ENCODE data around the gene MAL.
"Not testable (repeated sequence)": the region's sequence is repeated elsewhere in the genome, so short reads cannot be mapped to it uniquely, and the experiment has no call there.

Gene MAL

DNA sequence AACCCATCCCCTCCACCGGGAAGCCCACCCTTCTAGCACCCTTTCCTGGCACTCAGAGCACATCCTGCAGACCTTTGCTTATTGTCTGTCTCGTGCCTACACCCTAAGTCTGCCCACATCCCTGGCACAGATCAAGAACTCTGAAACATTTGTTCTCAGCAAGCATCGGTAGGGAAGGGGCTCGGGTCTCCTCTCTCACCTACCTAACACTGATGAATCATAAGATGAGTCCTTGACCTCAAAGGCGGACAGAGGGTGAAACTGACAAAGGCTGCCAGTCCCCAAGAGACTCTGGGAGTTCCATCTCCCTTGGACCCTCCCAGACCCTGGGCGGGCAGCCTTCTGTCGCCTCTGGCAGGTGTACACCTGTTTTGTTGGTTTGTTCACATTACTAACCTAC lies 9.3 kb downstream of the MAL start:
- DNase-seq = no peak

DNA sequence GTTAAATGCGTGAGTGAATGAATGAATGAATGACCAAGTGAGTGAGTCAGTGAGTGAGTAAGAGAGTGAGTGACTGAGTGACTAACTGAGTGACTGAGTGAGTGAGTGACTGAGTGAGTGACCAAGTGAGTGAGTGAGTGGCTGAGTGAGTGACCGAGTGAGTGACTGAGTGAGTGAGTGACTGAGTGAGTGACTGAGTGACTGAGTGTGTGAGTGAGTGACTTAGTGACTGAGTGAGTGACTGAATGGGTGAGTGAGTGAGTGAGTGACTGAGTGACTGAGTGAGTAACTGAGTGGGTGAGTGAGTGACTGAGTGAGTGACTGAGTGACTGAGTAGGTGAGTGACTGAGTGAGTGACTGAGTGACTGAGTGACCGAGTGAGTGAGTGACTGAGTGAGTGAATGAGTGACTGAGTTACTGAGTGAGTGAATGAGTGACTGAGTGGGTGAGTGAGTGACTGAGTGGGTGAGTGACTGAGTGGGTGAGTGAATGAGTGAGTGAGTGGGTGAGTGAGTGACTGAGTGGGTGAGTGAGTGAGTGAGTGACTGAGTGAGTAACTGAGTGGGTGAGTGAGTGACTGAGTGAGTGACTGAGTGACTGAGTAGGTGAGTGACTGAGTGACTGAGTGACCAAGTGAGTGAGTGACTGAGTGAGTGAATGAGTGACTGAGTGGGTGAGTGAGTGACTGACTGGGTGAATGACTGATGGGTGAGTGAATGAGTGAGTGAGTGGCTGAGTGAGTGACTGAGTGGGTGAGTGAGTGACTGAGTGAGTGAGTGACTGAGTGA lies 11.3 kb downstream of the MAL start:
- DNase-seq = no peak

DNA sequence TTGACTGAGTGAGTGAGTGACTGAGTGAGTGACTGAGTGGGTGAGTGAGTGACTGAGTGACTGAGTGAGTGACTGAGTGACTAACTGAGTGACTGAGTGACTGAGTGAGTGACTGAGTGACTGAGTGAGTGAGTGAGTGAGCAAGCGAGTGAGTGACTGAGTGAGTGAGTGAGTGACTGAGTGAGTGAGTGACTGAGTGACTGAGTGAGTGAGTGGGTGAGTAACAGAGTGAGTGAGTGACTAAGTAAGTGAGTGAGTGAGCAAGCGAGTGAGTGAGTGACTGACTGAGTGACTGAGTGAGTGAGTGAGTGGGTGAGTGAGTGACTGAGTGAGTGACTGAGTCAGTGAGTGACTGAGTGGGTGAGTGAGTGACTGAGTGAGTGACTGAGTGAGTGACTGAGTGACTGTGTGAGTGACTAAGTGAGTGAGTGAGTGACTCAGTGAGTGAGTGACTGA lies 11.9 kb downstream of the MAL start:
- DNase-seq = no peak

DNA sequence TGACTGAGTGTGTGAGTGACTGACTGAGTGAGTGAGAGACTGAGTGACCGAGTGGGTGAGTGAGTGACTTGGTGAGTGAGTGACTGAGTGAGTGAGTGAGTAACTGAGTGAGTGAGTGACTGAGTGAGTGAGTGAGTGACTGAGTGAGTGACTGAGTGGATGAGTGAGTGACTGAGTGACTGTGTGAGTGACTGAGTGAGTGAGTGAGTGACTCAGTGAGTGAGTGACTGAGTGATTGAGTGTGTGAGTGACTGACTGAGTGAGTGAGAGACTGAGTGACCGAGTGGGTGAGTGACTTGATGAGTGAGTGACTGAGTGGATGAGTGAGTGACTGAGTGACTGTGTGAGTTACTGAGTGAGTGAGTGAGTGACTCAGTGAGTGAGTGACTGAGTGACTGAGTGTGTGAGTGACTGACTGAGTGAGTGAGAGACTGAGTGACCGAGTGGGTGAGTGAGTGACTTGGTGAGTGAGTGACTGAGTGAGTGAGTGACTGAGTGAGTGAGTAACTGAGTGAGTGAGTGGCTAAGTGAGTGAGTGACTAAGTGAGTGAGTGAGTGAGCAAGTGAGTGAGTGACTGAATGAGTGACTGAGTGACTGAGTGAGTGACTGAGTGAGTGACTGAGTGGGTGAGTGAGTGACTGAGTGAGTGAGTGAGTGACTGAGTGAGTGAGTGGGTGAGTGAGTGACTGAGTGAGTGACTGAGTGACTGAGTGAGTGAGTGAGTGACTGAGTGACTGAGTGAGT lies 12.5 kb downstream of the MAL start:
- not testable (repeated sequence) for DNase-seq

DNA sequence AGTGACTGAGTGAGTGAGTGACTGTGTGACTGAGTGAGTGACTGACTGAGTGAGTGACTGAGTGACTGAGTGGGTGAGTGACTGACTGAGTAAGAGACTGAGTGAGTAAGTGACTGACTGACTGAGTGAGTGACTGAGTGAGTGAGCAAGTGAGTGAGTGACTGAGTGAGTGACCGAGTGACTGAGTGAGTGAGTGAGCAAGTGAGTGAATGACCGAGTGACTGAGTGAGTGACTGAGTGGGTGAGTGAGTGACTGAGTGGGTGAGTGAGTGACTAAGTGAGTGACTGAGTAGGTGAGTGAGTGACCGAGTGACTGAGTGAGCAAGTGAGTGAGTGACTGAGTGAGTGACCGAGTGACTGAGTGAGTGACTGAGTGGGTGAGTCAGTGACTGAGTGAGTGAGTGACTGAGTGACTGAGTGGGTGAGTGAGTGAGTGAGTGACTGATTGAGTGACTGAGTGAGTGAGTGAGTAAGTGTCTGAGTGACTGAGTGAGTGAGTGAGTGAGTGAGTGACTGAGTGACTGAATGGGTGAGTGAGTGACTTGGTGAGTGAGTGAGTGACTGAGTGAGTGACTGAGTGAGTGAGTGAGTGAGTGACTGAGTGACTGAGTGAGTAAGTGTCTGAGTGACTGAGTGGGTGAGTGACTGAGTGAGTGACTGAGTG lies 13.3 kb downstream of the MAL start:
- DNase-seq = no peak

DNA sequence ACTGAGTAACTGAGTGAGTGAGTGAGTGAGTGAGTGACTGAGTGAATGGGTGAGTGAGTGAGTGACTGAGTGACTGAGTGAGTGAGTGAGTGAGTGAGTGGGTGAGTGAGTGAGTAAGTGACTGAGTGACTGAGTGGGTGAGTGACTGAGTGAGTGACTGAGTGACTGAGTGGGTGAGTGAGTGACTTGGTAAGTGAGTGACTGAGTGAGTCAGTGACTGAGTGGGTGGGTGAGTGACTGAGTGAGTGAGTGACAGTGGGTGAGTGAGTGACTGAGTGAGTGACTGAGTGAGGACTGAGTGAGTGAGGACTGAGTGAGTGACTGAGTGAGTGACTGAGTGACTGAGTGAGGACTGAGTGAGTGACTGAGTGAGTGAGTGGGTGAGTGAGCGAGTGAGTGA lies 13.9 kb downstream of the MAL start:
- DNase-seq = no peak

DNA sequence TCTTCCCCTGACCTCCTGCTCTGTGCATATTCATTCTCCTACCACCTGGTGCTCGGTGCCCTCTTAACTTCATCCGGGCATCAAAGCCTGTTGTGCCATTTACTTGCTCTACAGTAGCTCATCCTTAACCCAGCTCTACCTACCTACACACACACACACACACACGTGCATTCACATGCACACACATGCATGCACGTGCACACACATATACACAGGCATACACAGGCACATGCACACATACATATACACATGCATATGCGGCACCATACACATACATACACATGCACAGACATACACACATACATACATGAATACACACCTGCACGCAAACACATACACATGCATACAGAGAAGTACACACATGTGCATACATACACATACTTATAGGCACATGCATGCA lies 14.5 kb downstream of the MAL start:
- no peak for DNase-seq

DNA sequence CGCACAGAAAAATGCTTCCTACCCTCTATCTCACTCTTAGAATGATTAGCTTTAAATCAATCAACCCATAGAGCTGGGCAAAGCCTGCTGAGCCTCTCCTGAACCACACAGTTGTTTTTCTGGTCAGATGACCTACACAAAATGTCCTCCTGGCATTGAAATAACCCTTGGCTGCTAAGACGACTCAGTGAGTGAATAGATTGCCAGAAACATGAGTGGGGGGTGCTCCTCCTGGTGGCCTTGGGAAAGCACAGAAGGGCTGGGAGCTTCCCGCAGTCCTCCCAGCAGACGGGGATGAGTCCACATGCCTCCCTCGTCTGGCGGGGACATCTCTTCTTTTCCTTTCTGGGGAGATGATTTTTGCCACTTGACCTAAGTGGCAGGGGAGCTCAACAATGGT lies 14.9 kb downstream of the MAL start:
- DNase-seq = no peak

DNA sequence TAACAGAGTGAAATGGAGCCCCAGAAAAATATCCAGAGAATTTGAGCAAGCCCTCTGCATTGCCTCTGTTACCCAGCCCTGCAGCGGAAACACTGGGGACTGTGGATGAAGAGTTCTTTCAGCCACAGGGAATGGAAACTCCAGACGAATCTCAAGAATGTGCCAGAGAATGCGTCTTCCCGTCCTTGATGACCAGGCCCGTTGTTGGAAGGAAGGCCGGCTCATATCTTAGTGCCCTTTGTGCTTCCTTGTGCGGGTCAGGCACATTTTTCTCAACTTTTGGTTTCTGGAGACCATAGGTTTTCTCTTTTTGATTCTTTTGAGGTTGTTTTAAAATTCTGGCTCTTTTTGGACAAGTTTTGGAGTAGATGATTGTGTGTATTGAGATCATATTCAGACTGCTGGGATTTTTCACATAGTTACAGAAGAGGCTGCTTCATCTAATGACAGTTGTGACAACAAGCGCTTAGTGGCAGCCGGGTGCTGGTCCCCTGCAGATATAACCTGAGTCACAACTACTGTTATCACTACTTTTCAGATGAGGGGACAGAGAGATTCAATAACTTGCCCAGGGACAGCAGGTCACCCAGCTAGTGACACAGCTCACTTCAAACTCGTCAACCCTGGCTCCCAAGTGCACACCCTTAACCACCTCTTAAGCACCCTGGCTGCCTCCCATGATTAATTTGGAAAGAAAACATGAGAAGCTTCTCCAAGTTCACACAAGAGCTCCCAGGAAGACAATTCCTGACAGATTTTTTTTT lies 15.7 kb downstream of the MAL start:
- no peak for DNase-seq

DNA sequence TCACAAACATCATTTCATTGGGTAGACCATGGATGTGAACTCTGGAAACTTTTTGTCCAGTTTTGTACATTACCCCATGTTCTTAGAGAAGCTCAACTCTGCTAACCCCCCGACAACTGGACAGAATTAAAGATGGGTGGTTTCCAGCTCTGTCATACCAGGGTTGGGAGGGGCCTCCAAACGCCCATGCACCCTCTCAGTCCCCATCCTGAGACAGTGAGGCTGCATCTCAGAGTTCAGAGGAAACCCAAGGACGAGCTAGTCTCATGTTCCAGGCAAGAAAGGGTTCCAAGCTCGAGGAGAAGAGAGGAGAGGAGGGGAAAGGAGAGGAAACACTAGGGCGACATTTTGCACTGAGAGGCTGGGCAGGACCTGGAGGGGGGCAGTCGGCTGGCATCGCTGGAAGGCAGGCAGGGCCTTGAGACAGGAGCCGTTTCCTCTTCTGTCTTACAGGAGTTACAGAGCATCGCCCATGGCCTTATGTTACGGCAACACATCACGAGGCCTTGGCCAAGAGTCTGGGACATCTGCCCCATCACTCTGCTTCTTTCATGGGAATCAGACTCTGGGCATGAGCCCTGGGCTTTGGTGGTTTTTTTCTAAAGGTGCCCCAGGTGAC lies 16.4 kb downstream of the MAL start:
- DNase-seq = no peak

DNA sequence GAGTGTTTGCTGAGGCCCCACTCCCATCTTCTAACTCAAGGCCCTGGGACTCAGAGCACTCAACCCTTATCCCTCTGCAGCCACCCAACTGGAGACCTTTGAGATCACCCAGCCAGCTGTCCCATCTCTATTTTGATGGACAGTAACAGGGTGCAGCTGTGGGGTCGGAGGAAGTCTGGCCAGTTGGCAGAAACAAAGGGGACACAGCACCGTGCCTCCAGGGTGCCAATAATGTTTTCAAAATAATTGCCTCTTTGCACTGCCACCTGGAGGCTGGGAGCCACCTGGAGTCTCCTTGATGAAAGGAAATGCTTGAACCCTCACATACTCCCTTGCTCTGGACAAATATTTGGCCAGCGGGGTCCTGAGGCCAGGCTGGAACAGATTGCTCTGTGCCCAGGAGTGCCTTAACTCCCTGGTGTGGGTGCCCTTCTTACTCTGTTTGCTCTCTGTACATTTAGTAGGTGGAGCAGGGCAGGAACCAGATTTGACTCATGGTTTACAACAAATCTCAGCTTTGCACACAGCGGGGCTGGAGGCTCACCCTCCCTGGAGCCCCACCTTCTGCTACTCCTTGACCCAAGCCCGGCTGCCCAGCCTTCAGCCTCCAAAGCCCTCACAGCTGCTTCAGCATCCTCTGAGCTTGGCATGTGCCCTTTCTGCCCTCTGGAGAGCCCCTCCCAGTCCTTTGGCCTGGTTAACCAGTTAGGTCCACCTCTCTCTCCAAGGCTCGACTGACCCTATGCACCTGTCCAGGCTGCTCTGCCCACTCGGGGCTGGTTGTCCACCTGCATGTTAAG lies 17.2 kb downstream of the MAL start:
- no peak for DNase-seq

DNA sequence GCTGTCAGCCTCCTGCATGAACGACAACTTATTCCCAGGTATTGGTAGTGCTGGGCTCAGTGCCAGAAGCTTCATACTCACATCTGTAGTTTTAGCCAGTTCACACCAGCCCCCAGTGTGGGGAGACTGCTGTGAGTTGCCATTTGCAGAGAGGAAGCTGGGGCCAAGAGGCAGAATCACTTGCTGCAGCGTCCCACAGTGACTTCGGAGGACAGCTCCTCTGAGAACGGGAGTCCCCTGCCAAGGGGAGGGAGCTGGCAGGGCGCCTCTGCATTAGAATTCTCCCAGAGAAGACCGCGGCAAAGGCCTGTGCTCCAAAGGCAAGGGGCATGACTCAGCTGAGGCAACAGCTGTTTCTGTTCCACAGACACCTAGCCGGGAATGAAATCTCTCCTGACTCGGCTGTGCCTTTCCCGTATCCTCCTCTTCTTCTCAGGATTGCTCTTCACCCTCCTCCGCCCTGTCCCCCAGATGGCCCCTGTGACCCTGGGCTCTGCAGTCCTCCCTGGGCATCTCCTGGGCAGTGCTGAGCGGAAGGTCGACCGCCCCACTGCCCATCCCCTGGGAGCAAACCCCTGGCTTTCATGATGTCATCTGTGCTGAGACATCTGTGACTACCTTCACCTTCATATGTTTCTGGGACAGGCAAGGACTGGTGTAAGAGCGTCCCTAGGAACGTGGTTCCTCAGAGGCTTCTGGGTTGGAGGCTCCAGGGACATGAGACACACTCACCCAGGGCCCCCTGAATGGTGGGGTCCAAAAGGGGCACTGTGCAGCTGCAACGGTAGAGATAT lies 18.0 kb downstream of the MAL start:
- DNase-seq = peak; percentile 48

DNA sequence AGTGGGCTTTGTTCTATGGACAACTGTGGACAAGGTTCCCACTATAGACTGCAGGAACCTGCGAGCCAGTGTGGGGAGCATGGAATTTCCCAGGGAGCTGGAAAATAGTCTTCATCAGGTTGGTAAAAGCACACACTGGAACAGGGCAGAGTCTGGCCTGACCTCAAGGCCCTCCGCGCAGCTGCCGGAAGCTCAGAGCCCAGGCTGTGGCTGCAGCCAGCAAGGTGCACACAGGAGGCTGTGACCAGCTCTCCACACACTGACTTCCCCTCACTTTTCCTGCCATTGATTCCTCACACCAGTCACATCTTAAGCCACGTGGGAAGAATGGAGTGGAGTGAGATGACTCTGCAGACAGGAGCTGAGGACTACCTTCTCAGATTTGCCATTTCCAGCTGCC lies 19.1 kb downstream of the MAL start:
- no peak for DNase-seq

DNA sequence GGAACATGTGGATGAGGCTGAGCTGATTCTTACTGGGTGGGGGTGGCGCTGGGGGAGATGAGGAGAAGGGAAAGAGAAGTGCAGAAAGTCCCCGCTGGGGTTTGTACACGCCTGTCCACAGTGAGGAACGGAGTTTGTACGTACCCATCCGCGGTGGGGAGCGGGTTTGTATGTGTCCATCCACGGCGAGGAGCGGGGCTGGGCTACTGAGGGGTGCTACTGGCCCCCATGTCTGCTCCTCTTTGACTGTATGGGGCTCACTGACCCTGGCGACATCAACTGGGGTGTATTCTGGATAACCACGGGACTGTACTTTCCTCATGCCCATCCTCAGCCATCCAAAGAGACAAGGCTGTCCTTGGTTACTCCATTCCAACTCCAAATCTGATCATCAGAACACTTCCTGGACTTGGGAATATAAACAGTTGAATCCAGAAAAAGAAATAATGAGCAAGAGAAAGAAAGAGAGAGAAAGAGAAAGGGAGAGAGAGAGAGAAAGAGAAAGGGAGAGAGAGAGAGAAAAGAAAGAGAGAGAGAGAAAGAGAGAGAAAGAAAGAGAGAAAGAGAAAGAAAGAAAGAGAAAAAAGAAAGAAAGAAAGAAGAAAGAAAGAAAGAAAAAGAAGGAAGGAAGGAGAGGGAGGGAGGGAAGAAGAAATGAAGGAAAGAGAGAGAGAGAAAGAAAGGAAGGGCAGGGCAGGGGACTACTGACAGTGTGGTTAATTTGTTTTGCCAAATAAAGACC lies 21.0 kb downstream of the MAL start:
- DNase-seq = no peak

DNA sequence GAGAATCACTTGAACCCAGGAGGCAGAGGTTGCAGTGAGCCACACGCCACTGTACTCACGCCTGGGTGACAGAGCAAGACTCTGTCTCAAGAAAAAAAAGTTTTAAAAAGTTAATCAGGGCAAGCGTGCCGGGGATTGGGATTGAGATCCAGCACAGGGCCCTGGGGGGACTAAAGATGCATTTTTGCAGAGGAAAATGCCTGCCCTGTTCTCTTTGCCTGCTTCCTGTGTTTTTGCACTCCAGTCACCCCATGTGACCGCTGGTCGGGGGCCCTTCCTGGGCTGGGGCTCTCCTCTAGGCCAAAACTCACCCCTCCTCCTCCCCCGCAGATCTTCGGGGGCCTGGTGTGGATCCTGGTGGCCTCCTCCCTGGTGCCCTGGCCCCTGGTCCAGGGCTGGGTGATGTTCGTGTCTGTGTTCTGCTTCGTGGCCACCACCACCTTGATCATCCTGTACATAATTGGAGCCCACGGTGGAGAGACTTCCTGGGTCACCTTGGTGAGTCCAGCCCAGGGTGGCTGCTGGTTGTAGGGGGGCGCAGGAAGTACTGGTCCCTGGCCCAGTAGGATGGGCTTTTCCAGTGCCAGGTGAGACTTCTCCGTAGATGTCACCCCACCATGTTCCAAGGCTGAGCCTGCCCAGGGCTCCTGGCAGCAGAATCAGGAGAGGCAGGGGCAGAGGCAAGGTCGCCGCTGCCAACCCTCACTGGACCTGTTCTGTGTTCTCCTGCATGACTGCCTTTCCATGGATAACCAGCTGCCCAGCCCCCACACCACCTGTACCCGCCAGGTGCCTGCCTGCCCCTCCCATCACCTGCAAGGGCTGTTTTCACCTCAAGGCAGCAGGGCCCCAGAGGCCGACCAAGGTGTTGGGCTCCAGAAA lies 22.4 kb downstream of the MAL start:
- DNase-seq = no peak

DNA sequence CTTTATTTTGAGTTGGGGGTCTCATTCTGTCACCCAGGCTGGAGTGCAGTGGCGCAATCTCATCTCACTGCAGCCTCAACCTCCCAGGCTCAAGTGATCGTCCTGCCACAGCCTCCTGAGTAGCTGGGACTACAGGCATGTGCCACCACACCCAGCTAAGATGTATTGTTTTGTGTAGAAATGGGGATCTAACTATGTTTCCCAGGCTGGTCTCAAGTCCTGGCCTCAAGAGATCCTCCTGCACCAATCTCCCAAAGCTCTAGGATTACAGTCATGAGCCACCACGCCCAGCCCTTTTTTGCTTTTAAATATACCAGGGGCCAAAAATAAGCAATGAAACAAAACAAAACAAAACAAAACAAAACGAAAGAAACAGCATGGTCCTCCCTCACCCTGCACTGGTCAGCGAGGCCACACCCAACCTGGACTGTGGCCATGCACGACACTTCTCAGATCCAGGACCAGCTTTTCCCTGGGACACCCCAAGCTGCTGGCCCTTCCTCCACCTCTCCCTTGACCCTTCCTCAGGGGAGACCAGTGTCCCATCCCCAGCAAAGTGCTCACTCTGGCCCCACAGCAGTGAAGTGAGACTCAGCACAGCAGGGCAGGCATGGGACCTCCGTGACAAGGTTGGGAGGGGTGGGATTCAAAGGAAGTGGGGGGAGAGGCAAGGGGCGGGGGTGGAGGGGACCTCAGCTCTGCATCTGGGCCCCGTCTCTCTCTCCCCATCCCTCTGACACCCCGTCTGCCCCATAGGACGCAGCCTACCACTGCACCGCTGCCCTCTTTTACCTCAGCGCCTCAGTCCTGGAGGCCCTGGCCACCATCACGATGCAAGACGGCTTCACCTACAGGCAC lies 23.5 kb downstream of the MAL start:
- no peak for DNase-seq

DNA sequence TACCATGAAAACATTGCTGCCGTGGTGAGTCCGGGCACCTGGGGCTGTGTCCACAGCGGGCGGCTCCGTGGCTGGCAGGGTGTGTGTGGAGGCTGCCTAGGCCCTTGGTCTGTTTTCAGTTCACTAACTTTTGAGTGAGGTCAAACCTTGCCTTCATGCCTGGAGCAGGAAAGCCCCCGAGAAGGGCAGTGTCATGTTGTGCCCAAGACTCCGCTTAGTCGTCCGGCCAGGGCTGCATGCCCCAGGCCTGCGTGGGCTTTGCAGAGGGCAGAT lies 24.1 kb downstream of the MAL start:
- DNase-seq = no peak

DNA sequence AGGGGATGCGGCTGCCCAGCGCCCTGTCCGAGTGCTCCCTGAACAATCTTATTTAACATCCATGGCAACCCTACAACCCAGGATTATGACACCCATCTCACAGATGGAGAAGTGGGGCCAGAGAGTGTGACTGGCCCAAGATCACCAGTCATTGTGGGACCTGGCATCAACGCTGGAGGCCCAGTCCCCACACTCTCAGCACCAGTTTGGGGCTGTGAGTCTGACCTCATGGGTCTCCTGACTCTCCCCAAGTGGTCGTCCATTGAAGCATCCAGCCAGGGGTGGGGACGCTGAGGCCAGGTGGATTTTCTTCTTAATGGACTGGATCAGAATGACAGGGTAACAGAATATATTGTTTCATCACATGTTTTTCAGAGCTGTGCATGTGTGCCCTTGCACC lies 24.5 kb downstream of the MAL start:
- DNase-seq = no peak
